Endothelial cell of umbilical vein (primary cell): ENCODE measurements around the gene ATAD3A. TPM values are rescaled to one million over a fixed set of nuclear protein-coding genes. Genes with fewer than 3 reads are reported as not detected.

ENCODE experiments used
- BruUV-seq: library from RNA; stranded (reverse); fragments of 400-500 nt; replicated peaks from 2 replicates; lab custom pipeline; 2021; lab: Mats Ljungman, UMichigan
- CTCF ChIA-PET: fragments of 300-600, 350-600 bp; sonication (Branson Sonifier 250); formaldehyde crosslinking; loops from one replicate; lab custom pipeline; 2021; ENCODE audit warnings: antibody characterized with exemption, inconsistent platforms; lab: Charles Lee
- POLR2A ChIA-PET: fragments of 300-600, 350-600 bp; sonication (Branson Sonifier 250); formaldehyde crosslinking; loops from one replicate; lab custom pipeline; 2021; ENCODE audit warnings: antibody characterized with exemption, inconsistent platforms; lab: Charles Lee
- DNase-seq: peaks from one replicate; pipeline ENCODE4 v3.0.0-alpha.2; 2011; ENCODE audit warnings: low read depth, low spot score
- FAIRE-seq: peaks from 2 replicates; lab custom pipeline; 2011; peaks lifted over from hg19 to GRCh38; lab: Jason Lieb, UNC
- H2AFZ ChIP-seq: 2 replicates; pipeline ENCODE4 v1.6.0; 2012; ENCODE audit warnings: low read depth, low read length, control low read depth, inconsistent platforms
- H3K27ac ChIP-seq: 2 replicates; pipeline ENCODE4 v1.5.1; 2011; ENCODE audit warnings: low read depth, mild to moderate bottlenecking, control low read depth, low read length, moderate library complexity; ENCODE audit not compliant: insufficient read depth
- H3K27me3 ChIP-seq, 2 experiments: 2 replicates each; pipeline versions ENCODE4 v1.6.0 to v1.6.1; 2011; ENCODE audit warnings: low read length in 2 of 2, mixed read lengths in 1 of 2; ENCODE audit not compliant: control insufficient read depth in 2 of 2, insufficient read depth in 2 of 2
- H3K36me3 ChIP-seq, 2 experiments: 2 replicates in 1 of 2; 3 replicates in 1 of 2; pipeline ENCODE4 v1.5.1; 2011; ENCODE audit warnings: low read length in 2 of 2, mild to moderate bottlenecking in 1 of 2, moderate library complexity in 1 of 2; ENCODE audit not compliant: control insufficient read depth in 2 of 2, insufficient read depth in 2 of 2; ENCODE audit errors: extremely low read depth in 1 of 2
- H3K4me1 ChIP-seq: 3 replicates; pipeline ENCODE4 v1.5.1; 2011; ENCODE audit warnings: mild to moderate bottlenecking, low read length; ENCODE audit not compliant: control insufficient read depth, insufficient read depth; ENCODE audit errors: extremely low read depth
- H3K4me2 ChIP-seq: 2 replicates; pipeline ENCODE4 v1.6.1; 2011; ENCODE audit warnings: low read length, control low read depth, mixed read lengths; ENCODE audit not compliant: insufficient read depth
- H3K4me3 ChIP-seq, 3 experiments: fragments of 200-600 bp in 1 of 3; sonication (generic), shearing (Covaris generic) in 1 of 3; replicated peaks in 1 of 3; 2 replicates each; pipeline ENCODE4 v1.5.1; 2011 to 2016; ENCODE audit warnings: control low read depth in 3 of 3, low read length in 3 of 3, mild to moderate bottlenecking in 2 of 3, inconsistent platforms in 1 of 3, low read depth in 1 of 3, moderate library complexity in 1 of 3; ENCODE audit not compliant: insufficient read depth in 1 of 3
- H3K79me2 ChIP-seq: 2 replicates; pipeline ENCODE4 v1.6.0; 2012; ENCODE audit warnings: low read length, inconsistent platforms; ENCODE audit not compliant: control insufficient read depth, insufficient read depth
- H3K9ac ChIP-seq: replicated peaks from 2 replicates; pipeline ENCODE3; 2011; ENCODE audit warnings: low read length, control low read depth; ENCODE audit not compliant: insufficient read depth; ENCODE audit errors: extremely low read depth
- H3K9me1 ChIP-seq: replicated peaks from 3 replicates; pipeline ENCODE4 v1.6.0; 2011; ENCODE audit warnings: mild to moderate bottlenecking, low read length; ENCODE audit not compliant: control insufficient read depth, insufficient read depth; ENCODE audit errors: extremely low read depth
- H3K9me3 ChIP-seq: replicated peaks from 2 replicates; pipeline ENCODE4 v1.5.1; 2012; ENCODE audit warnings: low read length, inconsistent platforms; ENCODE audit not compliant: control insufficient read depth, insufficient read depth
- H4K20me1 ChIP-seq: replicated peaks from 2 replicates; pipeline ENCODE3; 2011; ENCODE audit warnings: mild to moderate bottlenecking, low read length; ENCODE audit not compliant: control insufficient read depth, insufficient read depth; ENCODE audit errors: extremely low read depth
- EZH2 ChIP-seq: IDR thresholded peaks from 2 replicates; pipeline ENCODE4 v1.6.1; 2012; ENCODE audit warnings: borderline replicate concordance, low read depth, mild to moderate bottlenecking, moderate library complexity, low read length, inconsistent platforms; ENCODE audit not compliant: severe bottlenecking
- FOS ChIP-seq: IDR thresholded peaks from 2 replicates; pipeline ENCODE4 v1.6.1; 2011; ENCODE audit warnings: mild to moderate bottlenecking, low read length, moderate library complexity, borderline replicate concordance; ENCODE audit not compliant: insufficient read depth
- GATA2 ChIP-seq: IDR thresholded peaks from 2 replicates; pipeline ENCODE4 v1.7.0; 2011; ENCODE audit warnings: low read depth, mild to moderate bottlenecking, moderate library complexity, mixed read lengths, low read length; ENCODE audit not compliant: insufficient read length, insufficient read depth
- JUN ChIP-seq: IDR thresholded peaks from 2 replicates; pipeline ENCODE4 v1.6.1; 2011; ENCODE audit warnings: borderline replicate concordance, low read depth; ENCODE audit not compliant: insufficient read length, insufficient read depth
- MYC ChIP-seq: IDR thresholded peaks from one replicate; pipeline ENCODE4 v1.6.1; 2011; ENCODE audit warnings: mild to moderate bottlenecking, low read depth, low read length
- POLR2A ChIP-seq: IDR thresholded peaks from 2 replicates; pipeline ENCODE4 v1.6.1; 2012; ENCODE audit warnings: low read depth, mild to moderate bottlenecking, control low read depth, low read length
- POLR2AphosphoS5 ChIP-seq: IDR thresholded peaks from 2 replicates; pipeline ENCODE4 v1.6.1; 2012; ENCODE audit warnings: low read depth, mild to moderate bottlenecking, control low read depth, low read length, moderate library complexity; ENCODE audit not compliant: insufficient read depth
- dilution Hi-C: fragments of 300-500 bp; cut with MboI; formaldehyde crosslinking; loops from one replicate; pipeline ENCODE4 v1.15.0; 2019; ENCODE audit warnings: low sequenced_read_pairs; ENCODE audit not compliant: extremely low pct_ligation_motif_present
- intact Hi-C: fragments of 100-400 bp; cut with micrococcal nuclease; formaldehyde crosslinking; loops from one replicate; pipeline ENCODE4 v1.10.0; 2022
- polyA plus RNA-seq, 4 experiments: library from polyadenylated mRNA; depleted of rRNA in 3 of 4; stranded (reverse) in 3 of 4; unstranded in 1 of 4; fragments of >200 nt; gene quantifications; 2 replicates each; pipeline versions ENCODE4 v1.2.1 to v1.2.3, GENCODE V29; 2011 to 2012; ENCODE audit warnings: missing spikeins in 1 of 4
- total RNA-seq: library from RNA; stranded (reverse); gene quantifications from 2 replicates; pipeline ENCODE4 v1.2.3, GENCODE V29; 2021
- TF ChIP-seq, protein P1 (sequence below): IDR thresholded peaks from 2 replicates; pipeline ENCODE4 v1.6.1; 2011; ENCODE audit not compliant: insufficient read depth, insufficient read length
- TF ChIP-seq, protein P2 (sequence below), 2 donors: IDR thresholded peaks; 1 replicate in 1 of 2; 2 replicates in 1 of 2; pipeline ENCODE4 v1.5.1; 2011; ENCODE audit warnings: low read length in 2 of 2, mild to moderate bottlenecking in 2 of 2, moderate library complexity in 2 of 2, control low read depth in 1 of 2, inconsistent platforms in 1 of 2, low read depth in 1 of 2; ENCODE audit not compliant: insufficient read depth in 1 of 2; ENCODE audit errors: extremely low read depth in 1 of 2

ATAD3A gene
- total and polyA plus RNA-seq, 2 donors (not counting 3 experiments of a cell fraction or from before 2014, with no cell fraction given) = 24.9 to 55.2 TPM

DNA sequence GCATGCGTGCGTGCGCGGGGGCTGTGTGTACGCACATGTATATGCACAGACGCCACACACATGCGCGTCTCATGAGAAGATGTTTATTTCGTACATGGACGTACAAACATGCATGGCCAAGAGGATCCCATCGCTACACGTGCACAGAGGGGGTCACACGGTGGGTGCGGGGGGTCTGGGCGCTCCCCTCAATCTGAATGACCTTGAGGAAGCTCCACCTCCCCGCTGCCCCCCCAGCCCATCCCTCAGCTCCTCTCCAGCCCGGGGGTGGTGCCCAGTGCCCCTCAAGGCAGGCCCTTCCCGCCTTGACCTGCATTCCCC, 27.0 kb downstream of the ATAD3A start:
- BruUV-seq = no TSS peak
- no peaks in the 10 kb centered on the region for H3K9me1 ChIP-seq
- no peak overlapping the region for H3K27ac ChIP-seq
- H3K4me1 ChIP-seq = peaks cover 14% of the 10 kb centered on the region
- ChIA-PET CTCF (no interaction called here), POLR2A (no interaction called here)
- TF ChIP-seq POLR2A (no peak), POLR2AphosphoS5 (no peak), FOS (no peak), GATA2 (no peak), MYC (no peak), JUN (no peak), EZH2 (no peak)
- TF ChIP-seq, protein P1, sequence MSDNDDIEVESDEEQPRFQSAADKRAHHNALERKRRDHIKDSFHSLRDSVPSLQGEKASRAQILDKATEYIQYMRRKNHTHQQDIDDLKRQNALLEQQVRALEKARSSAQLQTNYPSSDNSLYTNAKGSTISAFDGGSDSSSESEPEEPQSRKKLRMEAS = no peak
- TF ChIP-seq, protein P2, sequence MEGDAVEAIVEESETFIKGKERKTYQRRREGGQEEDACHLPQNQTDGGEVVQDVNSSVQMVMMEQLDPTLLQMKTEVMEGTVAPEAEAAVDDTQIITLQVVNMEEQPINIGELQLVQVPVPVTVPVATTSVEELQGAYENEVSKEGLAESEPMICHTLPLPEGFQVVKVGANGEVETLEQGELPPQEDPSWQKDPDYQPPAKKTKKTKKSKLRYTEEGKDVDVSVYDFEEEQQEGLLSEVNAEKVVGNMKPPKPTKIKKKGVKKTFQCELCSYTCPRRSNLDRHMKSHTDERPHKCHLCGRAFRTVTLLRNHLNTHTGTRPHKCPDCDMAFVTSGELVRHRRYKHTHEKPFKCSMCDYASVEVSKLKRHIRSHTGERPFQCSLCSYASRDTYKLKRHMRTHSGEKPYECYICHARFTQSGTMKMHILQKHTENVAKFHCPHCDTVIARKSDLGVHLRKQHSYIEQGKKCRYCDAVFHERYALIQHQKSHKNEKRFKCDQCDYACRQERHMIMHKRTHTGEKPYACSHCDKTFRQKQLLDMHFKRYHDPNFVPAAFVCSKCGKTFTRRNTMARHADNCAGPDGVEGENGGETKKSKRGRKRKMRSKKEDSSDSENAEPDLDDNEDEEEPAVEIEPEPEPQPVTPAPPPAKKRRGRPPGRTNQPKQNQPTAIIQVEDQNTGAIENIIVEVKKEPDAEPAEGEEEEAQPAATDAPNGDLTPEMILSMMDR (IDR thresholded peaks at IDR 0.05; ENCODE audit: extremely low read depth in 1 of 2, insufficient read depth in 1 of 2, low read depth in 1 of 2, low read length in 2 of 2) = no peak
- peaks cover 0 to 10% of the 10 kb centered on the region in 2 experiments for H3K36me3 ChIP-seq
- no peaks in the 10 kb centered on the region for H3K27me3 ChIP-seq
- peak overlapping the region; percentile 63 for H3K4me2 ChIP-seq
- peak overlapping the region in 2 of 3 experiments; percentile 44 to 60 for H3K4me3 ChIP-seq
- H3K9me3 ChIP-seq = no peaks in the 10 kb centered on the region
- no peak overlapping the region for H3K9ac ChIP-seq
- DNase-seq = no peak
- H2AFZ ChIP-seq = no peak overlapping the region
- FAIRE-seq = no peak
- dilution Hi-C loops = no loop called here
- peaks cover 7% of the 10 kb centered on the region for H3K79me2 ChIP-seq
- intact Hi-C loops = no loop called here
- H4K20me1 ChIP-seq = no peaks in the 10 kb centered on the region
